Omental fat pad (tissue), 4 donors: ENCODE results near the gene DOLK. TPM values are rescaled to one million over a fixed set of nuclear protein-coding genes. Genes with fewer than 3 reads are reported as not detected.

ENCODE experiments used
- ATAC-seq: fragments of 150-250 bp; one replicate; pipeline ENCODE4 v1.9.1; 2016; ENCODE audit warnings: mild to moderate bottlenecking, moderate library complexity; ENCODE audit not compliant: low FRiP score
- DNase-seq: peaks from one replicate; pipeline ENCODE4 v3.0.0-alpha.2; 2019; ENCODE audit warnings: low spot score
- CTCF ChIP-seq, 3 donors: fragments of 450-650 bp; IDR thresholded peaks; one replicate each; pipeline ENCODE4 v1.5.1; 2016 to 2017; ENCODE audit warnings: antibody characterized with exemption in 3 of 3, mild to moderate bottlenecking in 3 of 3, moderate library complexity in 2 of 3
- total RNA-seq, 4 donors: library from RNA; depleted of rRNA; stranded (reverse); fragments of >200 nt; gene quantifications; one replicate each; pipeline ENCODE4 v1.1.0, GENCODE V29; 2016

The DOLK gene
- total RNA-seq, 4 donors from 2014 or later = 13.3 to 23.2 (median 17.7) TPM

DNA sequence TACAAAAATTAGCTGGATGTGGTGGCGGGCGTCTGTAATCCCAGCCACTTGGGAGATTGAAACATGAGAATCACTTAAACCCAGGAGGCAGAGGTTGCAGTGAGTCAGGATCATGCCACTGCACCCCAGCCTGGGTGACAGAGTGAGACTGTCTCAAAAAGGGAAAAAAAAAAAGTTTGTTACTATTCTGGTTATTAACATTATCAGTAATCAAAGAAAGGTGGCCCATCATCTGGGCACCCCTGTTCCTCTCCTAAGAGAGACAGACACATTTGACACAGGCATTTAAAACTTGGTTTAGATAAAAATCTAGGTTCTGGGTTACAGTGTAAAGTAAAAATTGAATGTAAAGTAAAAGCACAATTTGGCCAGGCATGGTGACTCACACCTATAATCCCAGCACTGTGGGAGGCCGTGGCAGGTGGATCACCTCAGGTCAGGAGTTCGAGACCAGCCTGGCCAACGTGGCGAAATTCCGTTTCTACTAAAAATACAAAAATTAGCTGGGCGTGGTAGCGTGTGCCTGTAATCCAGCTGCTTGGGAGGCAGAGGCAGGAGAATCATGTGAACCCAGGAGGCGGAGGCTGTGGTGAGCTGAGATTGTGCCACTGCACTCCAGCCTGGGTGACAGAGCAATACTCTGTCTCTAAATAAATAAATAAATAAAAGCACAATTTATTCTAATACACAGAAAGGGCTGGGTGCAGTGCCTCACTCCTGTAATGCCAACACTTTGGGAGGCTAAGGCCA lies 43.4 kb downstream of the DOLK start:
- ATAC-seq = no peak
- DNase-seq = no peak
- TF ChIP-seq CTCF (IDR thresholded peaks at IDR 0.05) = no peak

DNA sequence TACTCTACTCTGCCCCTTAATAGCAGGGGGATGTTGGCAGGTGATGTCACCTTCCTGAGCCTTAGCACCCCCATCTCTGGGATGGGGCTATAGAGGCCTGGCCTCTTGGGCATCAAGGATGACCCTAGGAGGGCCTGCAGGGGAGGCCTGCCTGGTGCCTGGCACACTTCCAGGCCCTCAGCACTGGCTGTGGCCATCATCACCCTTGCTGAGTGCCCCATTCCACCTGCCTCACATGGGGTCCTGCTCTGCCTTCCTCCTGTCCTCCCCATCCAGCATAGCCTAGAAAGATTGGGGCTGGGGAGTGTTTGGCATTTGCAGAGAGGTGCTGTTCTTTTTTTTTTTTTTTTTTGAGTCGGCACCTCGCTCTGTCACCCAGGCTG lies 44.3 kb downstream of the DOLK start:
- ATAC-seq (no peak), DNase-seq (no peak)
- no peak for TF ChIP-seq CTCF (IDR thresholded peaks at IDR 0.05)

GRCh38 chr9:128902351-128903078 lies 44.9 kb downstream of the DOLK start:
- ATAC-seq (no peak), DNase-seq (no peak)
- TF ChIP-seq CTCF (IDR thresholded peaks at IDR 0.05) = no peak

- ATAC-seq (no peak), DNase-seq (no peak)
- no peak for TF ChIP-seq CTCF (IDR thresholded peaks at IDR 0.05)
Measured at GRCh38 chr9:128901822-128902221, 45.6 kb downstream of the DOLK start.

- no peak for TF ChIP-seq CTCF (IDR thresholded peaks at IDR 0.05)
- ATAC-seq = no peak
- DNase-seq = no peak
Measured at GRCh38 chr9:128901379-128901778, 46.0 kb downstream of the DOLK start.

DNA sequence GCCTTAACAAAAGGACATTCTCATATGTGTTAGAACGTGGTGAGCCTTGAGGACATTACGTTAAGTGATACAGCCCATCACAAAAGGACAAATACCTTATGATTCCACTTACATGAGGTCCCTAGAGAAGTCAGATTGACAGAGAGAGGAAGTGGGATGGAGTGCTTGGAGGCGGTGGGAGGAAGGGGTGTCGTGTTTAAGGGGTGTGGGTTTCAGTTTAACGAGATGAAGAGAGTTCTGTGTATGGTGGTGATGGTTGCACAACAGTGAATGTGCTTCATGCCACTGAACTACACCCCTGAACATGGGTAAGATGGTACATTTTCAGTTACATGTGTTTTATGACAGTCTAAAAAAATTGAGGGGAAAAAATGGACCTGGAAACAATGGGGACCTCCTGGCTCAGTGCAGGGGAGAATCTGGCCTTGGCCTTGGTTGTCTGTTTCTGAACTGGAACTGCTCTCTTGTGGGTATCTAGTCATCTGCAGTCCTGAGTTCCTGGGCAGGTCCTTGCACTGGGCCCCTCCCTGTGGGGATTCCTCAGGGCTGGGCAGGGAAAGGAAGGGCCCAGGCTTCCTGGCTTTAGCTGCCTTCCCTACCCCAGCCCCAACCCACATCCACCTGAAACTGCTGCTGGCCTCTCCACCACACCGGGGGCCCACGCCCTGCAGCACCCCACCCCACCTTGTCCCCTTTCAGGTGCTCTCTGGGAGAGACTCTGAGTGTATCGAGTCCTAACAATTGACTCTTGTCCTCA lies 47.7 kb downstream of the DOLK start:
- no peak for TF ChIP-seq CTCF (IDR thresholded peaks at IDR 0.05)
- ATAC-seq (no peak), DNase-seq (no peak)
